GM12878 (cell line): ENCODE data around the gene MRPS16. TPM values are rescaled to one million over a fixed set of nuclear protein-coding genes. Genes with fewer than 3 reads are reported as not detected.

Experiments used
- ATAC-seq: fragments of 200-7000 bp; cut with Tn5 transposase; 3 replicates; pipeline ENCODE4 v1.9.1; 2020; ENCODE audit warnings: mild to moderate bottlenecking, moderate library complexity
- BruUV-seq: library from RNA; stranded (reverse); fragments of 400-500 nt; replicated peaks from 2 replicates; lab custom pipeline; 2021; lab: Mats Ljungman, UMichigan
- CTCF ChIA-PET: fragments of 300-600 bp; sonication (Branson Sonifier 250); formaldehyde crosslinking; extraction: SDS; loops from one replicate; lab custom pipeline; 2021; ENCODE audit warnings: inconsistent platforms; lab: Yijun Ruan, JAX
- POLR2A ChIA-PET: fragments of 350-600 bp; formaldehyde crosslinking; extraction: SDS; loops from one replicate; lab custom pipeline; 2021; ENCODE audit warnings: inconsistent platforms; lab: Charles Lee
- RAD21 ChIA-PET: fragments of 300-600 bp; sonication (Branson Sonifier 250); formaldehyde crosslinking; loops from one replicate; lab custom pipeline; 2023; ENCODE audit warnings: antibody characterized with exemption; ENCODE audit not compliant: unreplicated experiment; lab: Charles Lee
- SMC1A ChIA-PET: fragments of 300-600 bp; sonication (Branson Sonifier 250); formaldehyde crosslinking; loops from one replicate; lab custom pipeline; 2023; ENCODE audit not compliant: unreplicated experiment, uncharacterized antibody; lab: Charles Lee
- DNase-seq: peaks from one replicate; pipeline ENCODE4 v3.0.0-alpha.2; 2011; ENCODE audit warnings: low read depth, low spot score
- FAIRE-seq: peaks from 3 replicates; lab custom pipeline; 2011; peaks lifted over from hg19 to GRCh38; lab: Jason Lieb, UNC
- H2AFZ ChIP-seq: 2 replicates; pipeline ENCODE4 v1.6.0; 2011; ENCODE audit warnings: low read depth, low read length, control low read depth; ENCODE audit not compliant: control insufficient read depth
- H3K27ac ChIP-seq: 2 replicates; pipeline ENCODE4 v1.5.1; 2011; ENCODE audit warnings: control low read depth; ENCODE audit not compliant: control insufficient read depth, insufficient read depth
- H3K27me3 ChIP-seq, 2 experiments: replicated peaks in 1 of 2; 2 replicates each; pipeline versions ENCODE4 v1.6.0 to v1.6.1; 2011; ENCODE audit warnings: low read length in 1 of 2; ENCODE audit not compliant: control insufficient read depth in 2 of 2, insufficient read depth in 2 of 2
- H3K36me3 ChIP-seq, 2 experiments: 2 replicates each; pipeline ENCODE4 v1.5.1; 2011; ENCODE audit warnings: low read length in 1 of 2; ENCODE audit not compliant: control insufficient read depth in 2 of 2, insufficient read depth in 2 of 2
- H3K4me1 ChIP-seq: 2 replicates; pipeline ENCODE4 v1.6.1; 2011; ENCODE audit warnings: mild to moderate bottlenecking, low read length, moderate library complexity, mixed read lengths; ENCODE audit not compliant: control insufficient read depth, insufficient read depth
- H3K4me2 ChIP-seq: 2 replicates; pipeline ENCODE4 v1.6.0; 2011; ENCODE audit warnings: control low read depth; ENCODE audit not compliant: control insufficient read depth, insufficient read depth
- H3K4me3 ChIP-seq: fragments of 200-600 bp; sonication (generic); 2 replicates; pipeline ENCODE4 v1.5.1; 2016
- H3K79me2 ChIP-seq: 2 replicates; pipeline ENCODE4 v1.6.0; 2011; ENCODE audit warnings: low read length; ENCODE audit not compliant: control insufficient read depth, insufficient read depth
- H3K9ac ChIP-seq: 2 replicates; pipeline ENCODE4 v1.8.0; 2011; ENCODE audit warnings: low read length, control low read depth, mixed read lengths; ENCODE audit not compliant: control insufficient read depth, insufficient read depth
- H3K9me3 ChIP-seq: replicated peaks from 3 replicates; pipeline ENCODE4 v1.5.1; 2011; ENCODE audit warnings: mild to moderate bottlenecking, low read length; ENCODE audit not compliant: control insufficient read depth, insufficient read depth
- H4K20me1 ChIP-seq: 2 replicates; pipeline ENCODE4 v1.6.0; 2011; ENCODE audit not compliant: control insufficient read depth, insufficient read depth
- E2F4 ChIP-seq: IDR thresholded peaks from 2 replicates; pipeline ENCODE4 v1.6.1; 2012; ENCODE audit warnings: low read depth, low read length, improper control_type of control experiment
- EP300 ChIP-seq, 2 experiments: fragments of 150-350 bp in 1 of 2; IDR thresholded peaks; 2 replicates each; pipeline ENCODE4 v1.6.1; 2011 to 2012; ENCODE audit warnings: low read depth in 2 of 2, low read length in 2 of 2, borderline replicate concordance in 1 of 2, improper control_type of control experiment in 1 of 2, inconsistent platforms in 1 of 2; ENCODE audit not compliant: control insufficient read depth in 1 of 2
- PBX3 ChIP-seq: IDR thresholded peaks from 2 replicates; pipeline ENCODE4 v1.6.1; 2011; ENCODE audit warnings: mild to moderate bottlenecking, low read depth, low read length, moderate library complexity; ENCODE audit not compliant: insufficient replicate concordance
- TBL1XR1 ChIP-seq: IDR thresholded peaks from 2 replicates; pipeline ENCODE4 v1.6.1; 2012; ENCODE audit warnings: low read depth, low read length, improper control_type of control experiment
- TCF12 ChIP-seq: IDR thresholded peaks from 2 replicates; pipeline ENCODE4 v1.6.1; 2011; ENCODE audit warnings: low read depth, mild to moderate bottlenecking, low read length
- TCF3 ChIP-seq: IDR thresholded peaks from 2 replicates; pipeline ENCODE4 v1.6.1; 2012; ENCODE audit warnings: low read depth, mild to moderate bottlenecking, low read length, borderline replicate concordance; ENCODE audit not compliant: insufficient read depth
- ZBTB40 ChIP-seq: fragments of 450-650 bp; IDR thresholded peaks from 2 replicates; pipeline ENCODE4 v1.6.1; 2016; ENCODE audit warnings: mild to moderate bottlenecking, moderate library complexity, borderline replicate concordance
- WGBS: methylation state at CpG from one replicate; pipeline ENCODE4 v1.1.6; 2016; ENCODE audit warnings: low lambda C conversion rate; ENCODE audit not compliant: insufficient replicate concordance, insufficient coverage; ENCODE audit errors: missing lambda C conversion rate; 5-methylcytosine and 5-hydroxymethylcytosine counted together
- in situ Hi-C: fragments of 300-500 bp; cut with MboI; formaldehyde crosslinking; loops from 9 replicates; pipeline ENCODE4 v1.14.3; 2018; ENCODE audit warnings: mixed read lengths
- intact Hi-C: fragments of 100-400 bp; cut with micrococcal nuclease; formaldehyde crosslinking; loops from one replicate; pipeline ENCODE4 v1.14.2; 2022; ENCODE audit not compliant: unreplicated experiment
- polyA plus RNA-seq, 11 experiments: library from polyadenylated mRNA; depleted of rRNA in 4 of 11; unstranded in 6 of 11; stranded (reverse) in 5 of 11; fragments of >200 nt; fragmentation: Nextera tagmentation in 4 of 11; fragmentation: Illumina TruSeq in 1 of 11; extraction: Ambion mirVana in 4 of 11; extraction: Trizol in 1 of 11; gene quantifications; 1 replicate in 1 of 11; 2 replicates in 10 of 11; pipeline versions ENCODE4 v1.2.1 to v1.2.3, GENCODE V29; 2011 to 2016; ENCODE audit warnings: inconsistent platforms in 2 of 11, missing spikeins in 2 of 11, low read depth in 1 of 11
- total RNA-seq, 4 experiments: library from RNA; depleted of rRNA in 3 of 4; stranded (reverse); fragments of >200 nt in 3 of 4; fragmentation: Illumina TruSeq in 1 of 4; extraction: Trizol in 1 of 4; gene quantifications; 2 replicates each; pipeline versions ENCODE4 v1.2.1 to v1.2.3, GENCODE V29; 2013 to 2021

Gene MRPS16
- total and polyA plus RNA-seq, 10 of the 15 experiments (the other 5 are each of a cell fraction or from before 2014, with no cell fraction given) = 43.4 to 285 (median 103) TPM

GRCh38 chr10:73244866-73245477 lies 7.5 kb downstream of the MRPS16 start (continued):
- no peak for TF ChIP-seq TCF12

- FAIRE-seq = no peak
- Histone ChIP-seq H3K4me1 (no peaks in the 10 kb centered on the region), H3K27ac (no peak overlapping the region), H3K27me3 (no peaks in the 10 kb centered on the region)
- BruUV-seq = no TSS peak
- SMC1A ChIA-PET = no interaction called here
- no peak for TF ChIP-seq E2F4
- no peak for TF ChIP-seq TBL1XR1
- no peak for TF ChIP-seq EP300 (IDR thresholded peaks at IDR 0.05; ENCODE audit: borderline replicate concordance in 1 of 2, control insufficient read depth in 1 of 2, low read depth in 2 of 2, low read length in 2 of 2)
- TF ChIP-seq TCF3 = no peak
- TF ChIP-seq ZBTB40 = no peak
- TF ChIP-seq PBX3 = no peak
- TF ChIP-seq, all 136 proteins: peak for 0
- H3K4me3 ChIP-seq = no peak overlapping the region
- H3K79me2 ChIP-seq = peaks cover 20% of the 10 kb centered on the region
- in situ Hi-C loops = no loop called here
- H3K9me3 ChIP-seq = no peaks in the 10 kb centered on the region
- H3K36me3 ChIP-seq = peaks cover 1 to 26% of the 10 kb centered on the region in 2 experiments
- ATAC-seq = no peak
- no peaks in the 10 kb centered on the region for H4K20me1 ChIP-seq
- ChIA-PET RAD21 (no interaction called here), CTCF (no interaction called here), POLR2A (no interaction called here)
- no peak overlapping the region for H3K9ac ChIP-seq
- no peak overlapping the region for H2AFZ ChIP-seq
- intact Hi-C loops = no loop called here
- H3K4me2 ChIP-seq = no peak overlapping the region
- DNase-seq = no peak
- 97% methylated on average over 2 of the region's 2 CpGs for WGBS
Measured at GRCh38 chr10:73239908-73240307, 12.5 kb downstream of the MRPS16 start.
